ENCODE data around the gene NT5C1B.

The NT5C1B gene

GRCh38 chr2:18560031-18560796 is 29.2 kb downstream of the NT5C1B start, which contains the start of gene RDH14:
RDH14 (minus strand) TSS chr2:18560653; CDS start chr2:18560572, 81 bp downstream.
- Histone ChIP-seq H3K4me2 (ENCODE audit: low read length) (peak within 1 kb of the TSS; percentile 90), H3K36me3 (replicated peaks; ENCODE audit: low read depth, low read length) (peaks cover 8% of the 10 kb centered on the region), H3K4me3 (ENCODE audit: low read length) (peak within 1 kb of the TSS; percentile 84), H3K79me2 (ENCODE audit: low read length) (peaks cover 31% of the 10 kb centered on the region), H3K9ac (ENCODE audit: low read length) (peak within 1 kb of the TSS; percentile 80), H3K27ac (ENCODE audit: low read length) (peak within 1 kb of the TSS; percentile 66), H3K9me3 (ENCODE audit: insufficient read depth, low read length) (no peaks in the 10 kb centered on the region), H2AFZ (ENCODE audit: low read depth, low read length) (peak within 1 kb of the TSS; percentile 95), H3K4me1 (ENCODE audit: low read length) (peaks cover 7% of the 10 kb centered on the region), H3K27me3 (ENCODE audit: low read depth, low read length) (no peaks in the 10 kb centered on the region), H4K20me1 (ENCODE audit: insufficient read depth, low read length) (peaks cover 7% of the 10 kb centered on the region)
- TF ChIP-seq CTCF (IDR thresholded peaks at IDR 0.05; ENCODE audit: low read depth, low read length) (no peak), EZH2phosphoT487 (IDR thresholded peaks at IDR 0.05; ENCODE audit: low read depth) (no peak)

- H3K4me1 ChIP-seq (ENCODE audit: low read length) = peaks cover 7% of the 10 kb centered on the region
- H3K27me3 ChIP-seq (ENCODE audit: low read depth, low read length) = no peaks in the 10 kb centered on the region
- H3K79me2 ChIP-seq (ENCODE audit: low read length) = peaks cover 31% of the 10 kb centered on the region
- peak overlapping the region; percentile 80 for H3K9ac ChIP-seq (ENCODE audit: low read length)
- no peaks in the 10 kb centered on the region for H3K9me3 ChIP-seq (ENCODE audit: insufficient read depth, low read length)
- TF ChIP-seq CTCF (IDR thresholded peaks at IDR 0.05; ENCODE audit: low read depth, low read length) (no peak), EZH2phosphoT487 (IDR thresholded peaks at IDR 0.05; ENCODE audit: low read depth) (no peak)
- peaks cover 12% of the 10 kb centered on the region for H3K36me3 ChIP-seq (replicated peaks; ENCODE audit: low read depth, low read length)
- H3K27ac ChIP-seq (ENCODE audit: low read length) = peak overlapping the region; percentile 66
- peaks cover 7% of the 10 kb centered on the region for H4K20me1 ChIP-seq (ENCODE audit: insufficient read depth, low read length)
- peak overlapping the region; percentile 90 for H3K4me2 ChIP-seq (ENCODE audit: low read length)
- peak overlapping the region; percentile 84 for H3K4me3 ChIP-seq (ENCODE audit: low read length)
- no peak overlapping the region for H2AFZ ChIP-seq (ENCODE audit: low read depth, low read length)
These were observed 29.8 kb downstream of the NT5C1B start for GRCh38 chr2:18559531-18560030.

- Histone ChIP-seq H4K20me1 (ENCODE audit: insufficient read depth, low read length) (peaks cover 7% of the 10 kb centered on the region), H3K4me3 (ENCODE audit: low read length) (no peak overlapping the region), H3K9ac (ENCODE audit: low read length) (no peak overlapping the region), H3K4me2 (ENCODE audit: low read length) (no peak overlapping the region), H3K9me3 (ENCODE audit: insufficient read depth, low read length) (no peaks in the 10 kb centered on the region), H3K4me1 (ENCODE audit: low read length) (peaks cover 7% of the 10 kb centered on the region), H2AFZ (ENCODE audit: low read depth, low read length) (no peak overlapping the region), H3K27ac (ENCODE audit: low read length) (no peak overlapping the region), H3K79me2 (ENCODE audit: low read length) (peaks cover 31% of the 10 kb centered on the region), H3K36me3 (replicated peaks; ENCODE audit: low read depth, low read length) (peaks cover 16% of the 10 kb centered on the region), H3K27me3 (ENCODE audit: low read depth, low read length) (no peaks in the 10 kb centered on the region)
- TF ChIP-seq CTCF (IDR thresholded peaks at IDR 0.05; ENCODE audit: low read depth, low read length) (no peak), EZH2phosphoT487 (IDR thresholded peaks at IDR 0.05; ENCODE audit: low read depth) (no peak)
These were observed 30.9 kb downstream of the NT5C1B start for GRCh38 chr2:18558458-18558857.

- Histone ChIP-seq H3K4me1 (ENCODE audit: low read length) (peaks cover 7% of the 10 kb centered on the region), H2AFZ (ENCODE audit: low read depth, low read length) (no peak overlapping the region), H3K27ac (ENCODE audit: low read length) (no peak overlapping the region), H3K9me3 (ENCODE audit: insufficient read depth, low read length) (no peaks in the 10 kb centered on the region), H3K27me3 (ENCODE audit: low read depth, low read length) (no peaks in the 10 kb centered on the region), H3K9ac (ENCODE audit: low read length) (no peak overlapping the region), H3K4me2 (ENCODE audit: low read length) (no peak overlapping the region), H3K79me2 (ENCODE audit: low read length) (peaks cover 31% of the 10 kb centered on the region), H3K36me3 (replicated peaks; ENCODE audit: low read depth, low read length) (peaks cover 16% of the 10 kb centered on the region), H4K20me1 (ENCODE audit: insufficient read depth, low read length) (peaks cover 7% of the 10 kb centered on the region), H3K4me3 (ENCODE audit: low read length) (no peak overlapping the region)
- TF ChIP-seq CTCF (IDR thresholded peaks at IDR 0.05; ENCODE audit: low read depth, low read length) (no peak), EZH2phosphoT487 (IDR thresholded peaks at IDR 0.05; ENCODE audit: low read depth) (no peak)
These were observed 32.2 kb downstream of the NT5C1B start for GRCh38 chr2:18557121-18557520.
